HG03097 (cell line): ENCODE data around the gene CTBP2.

Source experiments
- ATAC-seq: cut with Tn5 transposase; IDR thresholded peaks from one replicate; pipeline ENCODE4 v1.9.1; 2021; ENCODE audit not compliant: unreplicated experiment, low FRiP score

Gene CTBP2

GRCh38 chr10:124962421-124962820 is 197.9 kb downstream of the CTBP2 start:
- no peak for ATAC-seq

- ATAC-seq = no peak
Observed at GRCh38 chr10:124961248-124961570, 199.2 kb downstream of the CTBP2 start.

DNA sequence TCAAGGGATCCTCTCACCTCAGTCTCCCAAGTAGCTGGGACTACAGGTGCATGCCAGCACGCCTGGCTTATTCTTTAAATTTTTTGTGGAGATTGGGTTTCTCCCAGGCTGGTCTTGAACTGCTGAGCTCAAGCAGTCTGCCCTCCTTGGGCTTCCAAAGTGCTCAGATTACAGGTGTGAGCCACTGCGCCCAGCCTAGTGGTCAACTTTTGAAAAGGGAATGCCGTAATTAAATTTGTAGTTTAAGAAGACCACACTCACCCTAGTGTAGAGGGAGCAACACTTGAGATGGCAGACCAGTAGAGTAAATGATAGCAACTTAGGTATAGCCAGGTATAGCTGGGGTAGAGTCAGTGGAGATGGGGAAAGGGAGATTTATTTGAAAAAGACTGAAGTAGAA is 200.8 kb downstream of the CTBP2 start:
- no peak for ATAC-seq

GRCh38 chr10:124957404-124957947 is 202.9 kb downstream of the CTBP2 start:
- no peak for ATAC-seq

GRCh38 chr10:124956764-124957163 is 203.6 kb downstream of the CTBP2 start:
- ATAC-seq = no peak

DNA sequence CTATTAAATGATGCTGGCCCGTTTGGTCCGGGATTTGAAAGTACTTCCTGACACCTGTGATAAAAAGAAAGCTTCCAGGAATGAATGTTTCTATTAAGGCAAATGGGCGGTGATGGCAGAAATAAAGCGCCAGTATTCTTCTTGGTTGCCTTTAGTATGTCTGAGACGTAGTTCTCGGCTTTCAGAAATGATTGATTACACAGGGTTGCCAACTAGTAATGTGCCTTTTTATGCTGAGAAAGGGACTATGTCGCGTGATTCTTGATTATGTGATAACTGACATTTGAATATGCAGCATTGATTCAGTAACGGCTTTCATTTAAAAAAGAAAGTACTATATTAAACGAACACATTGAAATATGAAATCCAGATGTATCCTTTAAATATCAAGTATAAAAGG is 204.5 kb downstream of the CTBP2 start:
- no peak for ATAC-seq

GRCh38 chr10:124955243-124955642 is 205.1 kb downstream of the CTBP2 start:
- no peak for ATAC-seq

GRCh38 chr10:124953421-124953820 is 206.9 kb downstream of the CTBP2 start:
- ATAC-seq = no peak

DNA sequence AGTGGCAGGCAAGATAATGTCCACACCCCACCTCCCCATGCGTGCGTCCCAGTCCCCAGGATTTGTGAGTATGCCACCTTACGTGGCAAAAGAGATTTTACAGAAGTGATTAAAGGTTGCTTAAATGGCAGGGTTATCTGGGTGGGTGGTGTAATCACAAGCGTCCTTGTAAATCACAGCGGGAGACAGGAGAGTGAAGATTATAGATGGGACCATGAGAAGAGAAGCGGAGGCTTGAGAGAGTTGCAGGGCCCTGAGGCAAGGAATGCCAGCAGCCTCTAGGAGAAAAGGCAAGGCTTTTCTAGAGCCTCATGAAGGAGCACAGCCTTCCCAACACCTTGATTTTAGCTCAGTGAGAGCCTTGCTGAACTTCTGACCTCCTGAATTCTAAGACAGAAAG is 208.2 kb downstream of the CTBP2 start:
- ATAC-seq = no peak

DNA sequence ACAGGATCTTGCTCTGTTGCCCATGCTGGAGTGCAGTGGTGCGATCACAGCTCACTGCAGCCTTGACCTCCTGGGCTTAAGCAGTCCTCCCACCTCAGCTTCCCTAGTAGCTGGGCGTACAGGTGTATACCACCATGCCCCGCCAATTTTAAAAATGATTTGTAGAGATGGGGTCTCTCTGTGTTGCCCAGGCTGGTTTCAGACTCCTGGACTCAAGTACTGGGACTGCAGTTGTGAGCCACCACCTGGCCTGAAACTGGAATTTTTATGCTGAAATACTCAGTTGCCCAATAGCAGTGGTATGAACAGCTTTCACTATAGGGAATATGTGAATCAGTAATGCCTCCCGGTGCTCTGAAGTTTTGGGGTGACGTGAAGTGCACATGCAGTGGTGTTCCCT is 210.8 kb downstream of the CTBP2 start:
- ATAC-seq = no peak

GRCh38 chr10:124946945-124947344 is 213.4 kb downstream of the CTBP2 start:
- ATAC-seq = no peak

DNA sequence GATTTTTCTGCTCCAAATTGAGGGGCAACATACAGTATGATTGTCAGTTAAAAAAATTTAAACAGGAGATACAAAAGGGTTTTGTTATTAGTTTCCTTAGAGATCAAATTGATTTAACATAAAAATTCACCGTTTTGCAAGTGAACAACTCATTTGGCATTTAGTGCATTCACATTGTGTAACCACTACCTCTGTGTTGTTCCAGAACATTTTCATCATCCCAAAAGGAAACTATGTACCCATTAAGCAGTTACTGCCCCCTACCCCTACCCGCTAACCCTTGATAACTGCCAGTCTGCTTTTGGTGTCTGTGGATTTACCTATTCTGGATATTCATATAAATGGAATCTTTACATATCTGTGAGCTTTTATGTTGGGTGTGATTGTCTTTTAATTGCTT is 215.4 kb downstream of the CTBP2 start:
- ATAC-seq = no peak

GRCh38 chr10:124943301-124944092 is 216.9 kb downstream of the CTBP2 start:
- ATAC-seq = no peak

DNA sequence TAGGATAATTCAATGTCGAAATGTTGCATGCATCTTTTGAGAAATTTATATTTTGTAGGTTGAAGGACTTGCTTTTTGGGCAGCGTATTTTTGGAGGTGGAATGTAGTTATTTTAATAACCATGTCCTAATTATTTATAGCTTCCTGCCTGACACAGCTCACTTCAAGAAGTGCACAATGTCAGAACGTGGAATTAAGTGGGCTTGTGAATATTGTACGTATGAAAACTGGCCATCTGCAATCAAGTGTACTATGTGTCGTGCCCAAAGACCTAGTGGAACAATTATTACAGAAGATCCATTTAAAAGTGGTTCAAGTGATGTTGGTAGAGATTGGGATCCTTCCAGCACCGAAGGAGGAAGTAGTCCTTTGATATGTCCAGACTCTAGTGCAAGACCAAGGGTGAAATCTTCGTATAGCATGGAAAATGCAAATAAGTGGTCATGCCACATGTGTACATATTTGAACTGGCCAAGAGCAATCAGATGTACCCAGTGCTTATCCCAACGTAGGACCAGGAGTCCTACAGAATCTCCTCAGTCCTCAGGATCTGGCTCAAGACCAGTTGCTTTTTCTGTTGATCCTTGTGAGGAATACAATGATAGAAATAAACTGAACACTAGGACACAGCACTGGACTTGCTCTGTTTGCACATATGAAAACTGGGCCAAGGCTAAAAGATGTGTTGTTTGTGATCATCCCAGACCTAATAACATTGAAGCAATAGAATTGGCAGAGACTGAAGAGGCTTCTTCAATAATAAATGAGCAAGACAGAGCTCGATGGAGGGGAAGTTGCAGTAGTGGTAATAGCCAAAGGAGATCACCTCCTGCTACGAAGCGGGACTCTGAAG is 217.8 kb downstream of the CTBP2 start:
- no peak for ATAC-seq

DNA sequence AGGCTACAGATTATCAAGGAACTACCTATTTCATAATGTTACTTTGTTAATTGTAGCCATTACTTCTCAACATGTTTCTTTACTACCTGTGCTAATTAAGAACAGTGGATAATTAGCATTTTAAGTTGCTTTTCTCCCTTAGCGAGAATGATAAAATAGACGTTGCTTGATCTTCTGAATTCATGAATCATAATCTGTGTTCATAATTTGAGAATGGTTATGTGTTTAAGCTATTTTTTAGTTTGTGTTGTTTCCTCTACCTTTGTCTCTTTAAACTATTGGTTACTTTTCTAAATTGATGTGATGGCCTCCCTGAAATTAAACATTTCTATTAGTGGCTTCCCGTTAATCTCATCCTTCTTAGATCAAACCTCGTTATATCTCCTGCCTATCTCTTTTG is 218.5 kb downstream of the CTBP2 start, which contains the start of gene ZRANB1:
ZRANB1 (plus strand) TSS at position 301 of the 400 bp plus-strand sequence. CDS start 371 bp downstream, outside the sequence.
- ATAC-seq = no peak

GRCh38 chr10:124939290-124939689 is 221.1 kb downstream of the CTBP2 start:
- no peak for ATAC-seq

DNA sequence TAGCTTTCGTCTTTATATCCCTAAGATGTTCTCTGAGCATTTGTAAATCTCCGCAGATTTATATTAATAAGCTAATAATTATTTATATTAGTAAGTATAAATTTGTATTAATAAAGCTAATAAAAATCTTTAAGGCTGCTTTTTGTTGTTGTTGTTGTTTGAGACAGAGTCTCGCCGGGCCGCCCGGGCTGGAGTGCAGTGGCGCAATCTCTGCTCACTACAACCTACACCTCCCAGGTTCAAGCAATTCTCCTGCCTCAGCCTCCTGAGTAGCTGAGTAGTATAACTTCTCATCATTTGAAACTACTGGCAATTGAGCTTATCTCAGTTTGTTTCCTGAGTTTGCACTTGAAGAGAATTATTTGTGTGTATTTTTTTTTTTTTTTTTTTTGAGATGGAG is 223.6 kb downstream of the CTBP2 start:
- no peak for ATAC-seq

DNA sequence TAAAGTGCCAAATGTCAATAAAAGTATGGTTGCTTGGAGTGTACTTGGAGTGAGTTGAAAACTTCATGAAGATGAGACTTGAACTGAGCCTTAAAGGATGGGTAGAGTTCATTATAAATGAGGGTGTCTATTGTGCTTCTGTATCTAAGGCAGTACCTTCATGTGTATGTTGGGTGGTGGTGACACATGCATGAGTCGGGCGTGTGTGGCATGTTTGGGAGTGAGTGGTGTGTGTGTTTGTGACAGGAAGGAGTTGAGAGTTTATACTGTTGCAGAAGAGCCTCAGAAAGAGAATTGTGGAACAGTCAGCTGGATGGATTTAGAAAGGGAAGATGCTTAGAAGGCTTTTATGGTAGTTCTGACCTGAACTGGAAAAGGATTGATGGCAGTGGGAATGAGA is 224.4 kb downstream of the CTBP2 start:
- no peak for ATAC-seq
